Measurements from ENCODE around the gene PIANP.
"Not testable (repeated sequence)": the region's sequence is repeated elsewhere in the genome, so short reads cannot be mapped to it uniquely, and the experiment has no call there.

The PIANP gene, protein sequence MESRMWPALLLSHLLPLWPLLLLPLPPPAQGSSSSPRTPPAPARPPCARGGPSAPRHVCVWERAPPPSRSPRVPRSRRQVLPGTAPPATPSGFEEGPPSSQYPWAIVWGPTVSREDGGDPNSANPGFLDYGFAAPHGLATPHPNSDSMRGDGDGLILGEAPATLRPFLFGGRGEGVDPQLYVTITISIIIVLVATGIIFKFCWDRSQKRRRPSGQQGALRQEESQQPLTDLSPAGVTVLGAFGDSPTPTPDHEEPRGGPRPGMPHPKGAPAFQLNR

DNA sequence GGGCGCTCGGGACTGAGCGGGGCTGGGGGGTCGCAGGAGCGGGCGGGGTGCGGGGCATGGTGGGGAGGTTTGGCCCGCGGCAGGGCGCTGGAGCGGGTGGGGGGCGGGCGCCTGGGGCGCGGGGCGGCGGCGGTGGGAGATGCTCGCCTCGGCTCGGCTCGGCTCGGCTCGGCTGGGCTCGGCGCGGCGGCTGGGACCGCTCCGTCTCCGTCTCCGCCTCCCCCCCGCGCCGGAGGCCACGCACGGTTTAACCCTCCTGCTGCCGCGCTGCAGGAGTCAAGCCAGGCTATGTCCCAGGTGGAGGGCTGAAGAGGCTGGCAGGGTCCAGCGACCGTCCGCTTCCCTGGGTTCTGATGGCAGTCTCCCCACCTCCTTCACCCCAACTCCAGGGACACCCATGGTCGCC is at the start of gene PIANP:
PIANP (minus strand) TSS at position 170 of the 406 bp plus-strand sequence. CDS start 2,754 bp downstream, outside the sequence.
- no peak for DNase-seq

DNA sequence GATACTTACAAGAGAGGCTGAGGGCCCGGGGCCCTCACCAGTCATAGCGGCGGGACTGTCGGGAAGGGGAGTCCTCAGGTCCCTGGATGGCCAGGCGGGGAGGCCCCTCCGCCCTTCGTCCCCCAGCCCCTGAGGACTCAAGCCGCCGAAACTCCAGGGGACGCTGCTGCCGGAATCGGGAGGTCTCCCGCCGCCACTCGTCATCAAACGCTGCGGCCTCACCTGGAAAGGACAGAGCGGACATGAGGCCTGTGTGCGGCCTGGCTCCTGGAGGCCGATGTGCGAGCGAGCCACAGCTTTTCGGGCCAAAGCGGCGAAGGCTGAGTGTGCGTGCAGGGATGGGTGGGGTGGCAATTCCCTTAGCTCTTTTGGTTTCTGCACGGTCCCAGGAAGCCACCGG is 48.1 kb upstream of the PIANP start:
- no peak for DNase-seq

DNA sequence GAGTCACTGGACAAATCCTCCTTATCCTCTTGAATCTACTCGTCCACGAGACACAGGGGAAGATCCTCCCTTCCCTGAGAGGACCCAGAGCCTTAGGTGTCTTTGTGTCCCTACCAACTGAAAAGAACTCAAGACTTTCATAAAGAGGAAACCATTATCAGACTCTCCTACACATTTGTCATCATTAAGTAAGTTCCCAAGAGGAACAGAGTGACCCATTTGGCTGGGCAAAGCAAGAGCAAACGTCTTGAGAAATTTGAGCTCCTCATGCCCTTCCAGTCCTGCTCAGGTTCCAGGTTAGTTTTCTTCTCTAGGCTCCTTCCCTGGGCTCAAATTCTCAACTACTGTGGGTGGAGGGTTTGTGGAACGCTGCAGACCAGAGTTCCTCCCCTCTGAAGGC is 46.6 kb upstream of the PIANP start:
- no peak for DNase-seq

DNA sequence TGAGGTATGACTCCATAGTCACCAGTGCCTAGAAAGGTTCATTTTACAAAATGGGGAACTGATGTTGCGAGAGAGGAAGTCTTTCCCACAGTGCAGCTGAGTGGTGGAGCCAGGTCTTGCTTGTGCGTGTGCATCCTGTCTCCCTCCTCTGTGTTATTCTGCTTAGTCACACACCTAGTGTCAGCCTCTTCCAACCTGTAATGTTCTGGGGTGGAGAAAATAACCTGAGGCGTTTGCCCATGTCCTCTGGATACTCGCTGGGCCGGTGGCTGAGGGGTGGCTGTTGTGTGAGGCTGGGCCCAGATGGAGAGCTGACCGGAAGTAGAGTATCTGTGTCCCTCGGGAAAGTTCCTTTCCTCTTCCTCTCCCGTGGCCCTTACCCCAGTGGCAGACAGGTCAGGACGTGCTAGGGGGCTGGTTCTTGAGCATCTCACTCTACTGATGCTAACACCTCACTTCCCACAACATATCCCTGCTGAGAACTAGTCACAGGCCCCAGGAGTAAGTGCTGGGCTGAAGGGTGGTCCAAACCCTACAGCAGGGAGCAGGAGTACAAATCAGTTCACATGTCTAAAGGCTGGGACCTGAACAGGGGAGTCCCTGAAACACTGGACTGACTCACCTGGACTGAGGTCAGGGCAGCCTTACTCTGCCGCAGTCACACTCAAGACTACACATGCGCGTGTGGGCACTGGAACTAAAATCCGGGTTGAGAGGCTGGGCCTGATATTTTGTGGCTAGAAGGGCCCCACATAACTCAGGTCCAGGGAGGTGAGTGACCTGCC is 45.3 kb upstream of the PIANP start:
- peak; percentile 74 for DNase-seq

DNA sequence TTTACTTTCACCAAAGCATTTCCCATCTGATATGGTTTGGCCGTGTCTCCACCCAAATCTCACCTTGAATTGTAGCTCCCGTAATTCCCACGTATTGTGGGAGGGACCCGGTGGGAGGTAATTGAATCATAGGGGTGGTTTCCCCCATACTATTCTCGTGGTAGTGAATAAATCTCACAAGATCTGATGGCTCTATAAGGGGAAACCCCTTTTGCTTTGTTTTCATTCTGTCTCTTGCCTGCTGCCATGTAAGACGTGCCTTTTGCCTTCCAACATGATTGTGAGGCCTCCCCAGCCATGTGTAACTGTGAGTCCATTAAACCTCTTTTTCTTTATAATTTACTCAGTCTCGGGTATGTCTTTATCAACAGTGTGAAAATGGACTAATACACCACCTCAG is 42.7 kb upstream of the PIANP start:
- DNase-seq, result not testable (repeated sequence)

DNA sequence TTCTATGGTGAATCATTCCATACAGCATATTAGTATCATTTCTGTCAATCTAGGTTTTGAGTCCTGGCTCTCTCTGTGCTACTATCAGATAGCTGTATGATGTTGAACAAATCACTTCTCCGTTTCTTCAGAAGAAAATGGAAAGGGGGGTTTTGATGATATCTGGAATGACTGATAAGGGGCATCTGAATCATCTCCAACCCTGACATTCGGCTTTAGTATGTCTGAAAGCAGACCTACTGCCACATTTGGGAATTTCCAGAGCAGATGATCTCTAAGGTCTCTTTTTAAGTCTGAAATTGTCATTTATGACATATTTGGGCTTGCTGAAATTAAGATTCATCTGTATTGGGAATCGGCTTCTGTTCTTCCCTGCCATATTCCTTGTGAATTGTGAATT is 42.2 kb upstream of the PIANP start:
- DNase-seq, result no peak

DNA sequence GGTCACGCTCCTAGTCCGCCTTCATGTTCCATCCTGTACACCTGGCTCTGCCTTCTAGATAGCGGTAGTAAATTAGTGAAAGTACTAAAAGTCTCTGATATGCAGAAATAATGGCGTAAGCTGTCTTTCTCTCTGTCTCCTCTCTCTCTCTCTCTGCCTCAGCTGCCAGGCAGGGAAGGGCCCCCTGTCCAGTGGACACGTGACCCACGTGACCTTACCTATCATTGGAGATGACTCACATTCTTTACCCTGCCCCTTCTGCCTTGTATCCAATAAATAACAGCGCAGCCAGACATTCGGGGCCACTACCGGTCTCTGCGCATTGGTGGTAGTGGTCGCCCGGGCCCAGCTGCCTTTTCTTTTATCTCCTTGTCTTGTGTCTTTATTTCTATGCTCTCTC is 41.5 kb upstream of the PIANP start:
- not testable (repeated sequence) for DNase-seq

DNA sequence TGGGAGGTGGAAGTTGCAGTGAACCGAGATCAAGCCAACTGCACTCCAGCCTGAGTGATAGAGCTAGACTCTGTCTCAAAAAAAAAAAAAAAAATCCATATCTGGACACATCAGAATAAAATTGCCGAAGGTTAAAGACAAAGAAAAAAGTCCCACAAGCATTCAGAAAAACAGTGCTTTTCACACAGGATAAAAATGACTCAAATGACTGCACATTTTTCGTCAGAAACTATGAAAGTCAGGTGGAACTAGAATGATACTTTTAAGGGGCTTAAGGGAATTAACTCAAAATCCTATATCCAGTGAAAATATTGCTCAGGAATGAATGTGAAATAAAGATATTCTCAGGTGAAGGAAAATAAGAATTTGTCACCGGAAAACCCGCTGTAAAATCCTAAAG is 36.1 kb upstream of the PIANP start:
- no peak for DNase-seq

DNA sequence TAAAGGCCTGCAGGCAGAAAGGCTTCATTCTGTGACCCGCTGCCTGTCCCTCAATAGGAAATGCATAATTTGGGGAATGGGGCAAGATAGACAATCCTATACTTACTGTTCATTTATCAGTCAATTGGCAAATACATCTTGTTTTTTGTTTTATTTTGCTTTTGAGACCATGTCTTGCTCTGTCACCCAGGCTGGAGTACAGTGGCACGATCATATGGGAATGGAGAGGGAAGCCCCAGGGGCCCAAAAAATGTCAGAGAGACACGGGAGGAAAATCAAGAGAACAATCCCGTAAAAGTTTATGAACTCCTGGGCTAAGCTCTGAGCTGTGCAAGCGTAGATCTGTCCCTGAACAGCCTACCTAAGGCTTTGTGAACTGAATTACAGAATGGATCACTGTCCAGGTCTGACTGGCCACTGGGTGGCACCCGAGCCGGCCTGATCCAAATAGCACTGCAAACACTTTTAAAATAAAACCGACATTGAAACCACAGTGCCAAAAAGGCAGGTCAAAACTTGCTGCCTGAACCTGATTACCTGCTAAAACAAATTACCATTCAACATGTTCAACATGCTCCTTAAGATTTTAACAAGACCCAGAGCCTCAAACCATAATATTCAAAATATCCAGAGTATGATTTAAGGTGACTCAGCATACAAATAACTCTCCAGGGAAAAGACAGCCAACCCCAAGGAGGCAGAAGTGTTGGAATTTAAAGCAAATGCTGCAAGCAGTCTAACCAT is 35.0 kb upstream of the PIANP start:
- peak; percentile 79 for DNase-seq

DNA sequence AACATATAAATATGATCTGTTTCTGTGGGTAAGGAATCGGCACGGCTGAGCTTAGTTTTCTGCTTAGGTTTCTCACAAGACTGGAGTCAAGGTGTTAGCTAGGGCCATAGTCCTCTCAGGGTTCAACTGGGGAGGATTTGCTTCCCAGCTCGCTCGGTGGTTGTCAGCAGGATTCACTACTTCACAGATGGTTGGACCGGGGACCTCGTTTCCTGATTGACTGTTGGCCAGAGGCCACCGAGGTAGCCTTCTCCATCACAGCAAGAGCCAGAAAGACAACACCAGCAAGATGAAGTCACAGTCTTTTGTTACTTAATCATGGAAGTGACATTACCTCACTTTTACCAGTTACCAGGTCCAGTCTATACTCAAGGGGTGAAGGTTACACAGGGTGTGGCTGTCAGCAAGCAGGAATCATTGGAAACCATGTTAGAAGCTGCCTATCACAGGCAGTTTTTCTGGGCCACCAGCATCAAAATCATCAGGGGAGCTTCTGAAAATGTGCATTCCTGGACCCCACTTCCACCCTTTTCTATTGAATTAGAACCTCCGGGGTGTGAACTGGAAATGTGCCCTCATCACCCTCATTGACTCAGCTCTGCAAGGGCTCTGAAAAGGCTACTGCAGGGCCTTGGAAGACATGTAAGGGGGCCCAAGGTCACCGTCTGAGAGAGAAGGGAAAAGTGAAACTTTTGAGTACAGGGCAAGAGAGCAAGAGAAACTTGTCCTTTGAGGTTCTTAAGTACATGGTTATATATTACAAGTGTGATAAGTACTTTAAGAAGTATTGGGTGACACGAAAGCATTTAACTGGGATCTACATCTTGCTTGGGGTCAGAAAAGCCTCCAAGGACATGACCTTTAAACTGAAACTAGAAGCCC is 34.1 kb upstream of the PIANP start:
- no peak for DNase-seq

DNA sequence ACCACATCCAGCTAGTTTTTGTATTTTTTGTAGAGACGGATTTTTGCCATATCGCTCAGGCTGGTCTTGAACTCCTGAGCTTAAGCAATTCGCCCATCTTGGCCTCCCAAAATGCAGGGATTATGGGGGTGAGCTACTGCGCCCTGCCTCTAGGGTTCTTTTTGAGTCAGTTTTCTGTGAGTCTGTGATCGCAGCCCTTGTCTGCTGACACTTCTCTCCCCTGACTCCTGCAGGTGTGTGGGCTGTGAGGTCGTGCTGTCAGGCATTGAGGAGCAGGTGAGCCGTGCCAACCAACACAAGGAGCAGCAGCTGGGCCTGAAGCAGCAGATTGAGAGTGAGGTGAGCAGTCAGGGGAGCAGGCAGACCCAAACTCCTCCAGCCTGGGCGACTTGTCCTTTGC is 29.6 kb upstream of the PIANP start:
- no peak for DNase-seq

DNA sequence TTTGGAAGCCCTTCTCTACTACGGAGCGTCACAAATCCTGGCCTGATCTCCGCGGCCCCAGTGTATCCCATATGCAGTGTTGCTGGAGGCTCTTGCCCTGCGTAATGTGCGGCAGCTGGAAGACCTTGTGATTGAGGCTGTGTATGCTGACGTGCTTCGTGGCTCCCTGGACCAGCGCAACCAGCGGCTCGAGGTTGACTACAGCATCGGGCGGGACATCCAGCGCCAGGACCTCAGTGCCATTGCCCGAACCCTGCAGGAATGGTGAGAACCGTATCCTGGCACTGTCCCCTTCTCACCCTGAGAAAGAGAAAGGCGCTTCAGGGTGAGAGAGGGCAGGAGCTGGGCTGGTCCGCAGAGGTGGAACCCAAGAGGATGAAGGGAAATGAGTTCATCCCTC is 28.6 kb upstream of the PIANP start:
- DNase-seq, result no peak

DNA sequence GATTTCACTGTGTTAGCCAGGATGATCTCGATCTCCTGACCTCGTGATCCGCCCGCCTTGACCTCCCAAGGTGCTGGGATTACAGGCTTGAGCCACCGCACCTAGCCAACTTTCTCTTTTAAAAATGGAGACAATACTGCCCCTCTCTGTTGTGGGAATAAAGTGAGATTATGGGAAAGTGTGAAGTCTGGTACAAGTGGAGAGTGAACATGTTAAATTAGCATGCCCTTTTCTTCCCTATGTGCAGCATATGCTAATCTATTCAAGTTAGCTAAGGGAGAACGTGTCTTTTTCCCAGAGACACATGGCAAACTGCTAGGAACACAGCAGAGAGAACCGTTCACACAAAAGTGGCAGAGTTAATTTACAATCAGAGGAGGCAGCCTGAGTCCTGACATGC is 24.7 kb upstream of the PIANP start:
- no peak for DNase-seq

DNA sequence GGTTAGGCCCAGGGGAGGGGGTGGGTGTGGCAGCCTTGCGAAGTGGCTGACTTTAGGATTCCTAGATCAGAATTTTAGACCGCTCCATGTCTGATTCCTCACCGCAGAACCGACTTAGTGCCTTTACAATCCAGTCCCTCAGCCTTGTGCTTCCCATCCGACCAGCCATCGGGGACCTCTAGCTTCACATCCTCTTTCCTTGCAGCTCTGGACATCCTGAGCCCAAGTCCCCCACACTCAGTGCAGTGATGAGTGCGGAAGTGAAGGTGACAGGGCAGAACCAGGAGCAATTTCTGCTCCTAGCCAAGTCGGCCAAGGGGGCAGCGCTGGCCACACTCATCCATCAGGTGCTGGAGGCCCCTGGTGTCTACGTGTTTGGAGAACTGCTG is 23.8 kb upstream of the PIANP start:
- peak; percentile 64 for DNase-seq

DNA sequence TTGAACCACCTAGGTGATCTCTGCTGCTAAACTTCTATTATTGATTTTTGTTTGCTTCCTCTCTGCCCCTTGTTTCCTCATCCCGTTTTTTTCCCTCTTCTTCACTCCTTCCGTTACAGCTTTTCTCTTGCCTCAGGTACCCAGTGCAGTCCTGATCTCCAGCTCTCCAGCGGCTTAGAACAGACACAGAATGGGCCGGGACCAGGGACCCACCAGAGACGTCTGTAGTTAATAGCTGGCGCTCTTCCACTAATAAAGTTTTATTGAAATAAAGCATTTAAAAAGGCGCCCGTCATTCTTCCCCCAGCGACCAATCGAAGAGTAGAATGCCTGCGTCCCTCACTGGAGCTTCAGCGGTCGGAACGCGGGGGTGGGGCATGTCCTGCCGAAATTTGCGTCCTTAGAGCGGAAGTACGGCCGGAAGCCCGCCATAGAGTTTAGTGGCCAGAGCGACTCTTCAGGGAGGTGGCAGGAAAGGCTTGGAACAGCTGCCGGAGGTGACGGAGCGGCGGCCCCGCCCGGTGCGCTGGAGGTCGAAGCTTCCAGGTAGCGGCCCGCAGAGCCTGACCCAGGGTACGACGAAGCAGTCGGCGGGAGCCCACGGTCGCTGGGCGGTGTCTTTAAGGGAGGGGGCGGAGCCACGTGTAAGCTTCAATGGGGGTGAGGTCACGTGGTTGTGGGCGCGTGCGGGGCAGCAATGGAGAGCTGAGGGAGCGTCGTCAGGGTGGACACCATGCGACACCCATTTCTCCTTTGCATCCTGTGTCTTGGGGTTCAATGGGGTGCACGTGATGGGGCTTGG is 23.2 kb upstream of the PIANP start, which contains the start of gene COPS7A:
COPS7A (plus strand) TSS at position 440 of the 802 bp plus-strand sequence. CDS start 611 bp downstream, outside the sequence.
- DNase-seq, result peak; percentile 100

DNA sequence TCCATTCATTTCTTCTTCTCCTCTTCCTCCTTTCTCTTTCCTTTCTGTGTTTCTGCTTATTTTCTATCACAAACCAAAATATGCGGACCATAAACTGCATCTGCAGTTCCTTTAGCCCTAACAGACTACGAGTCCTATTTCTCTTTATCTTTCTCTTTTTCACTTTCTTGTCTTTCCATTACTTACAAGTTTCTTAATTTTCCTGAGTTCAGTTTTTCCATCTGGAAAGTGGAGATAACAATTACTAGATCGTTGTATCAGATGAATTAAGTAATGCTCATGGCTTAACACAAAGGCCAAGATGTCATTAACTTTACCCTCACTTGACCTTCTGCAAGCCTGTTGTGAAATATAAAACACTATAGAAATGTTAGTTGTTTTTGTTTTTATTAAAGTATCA is 22.2 kb upstream of the PIANP start:
- DNase-seq, result peak; percentile 68

DNA sequence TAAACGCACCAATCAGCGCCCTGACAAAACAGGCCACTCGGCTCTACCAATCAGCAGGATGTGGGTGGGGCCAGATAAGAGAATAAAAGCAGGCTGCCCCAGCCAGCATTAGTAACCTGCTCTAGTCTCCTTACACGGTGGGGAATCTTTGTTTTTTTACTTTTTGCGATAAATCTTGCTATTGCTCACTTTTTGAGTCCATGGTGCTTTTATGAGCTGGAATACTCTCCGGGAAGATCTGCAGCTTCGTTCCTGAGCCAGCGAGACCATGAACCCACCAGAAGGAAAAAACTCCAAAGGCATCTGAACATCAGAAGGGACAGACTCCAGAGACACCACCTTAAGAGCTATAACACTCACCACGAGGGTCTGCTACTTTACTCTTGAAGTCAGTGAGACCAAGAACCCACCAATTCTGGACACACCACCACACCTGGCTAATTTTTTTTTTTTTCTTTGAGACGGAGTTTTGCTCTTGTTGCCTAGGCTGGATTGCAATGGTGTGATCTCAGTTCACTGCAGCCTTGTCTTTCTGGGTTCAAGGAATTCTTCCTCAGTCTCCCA is 16.3 kb upstream of the PIANP start:
- no peak for DNase-seq

DNA sequence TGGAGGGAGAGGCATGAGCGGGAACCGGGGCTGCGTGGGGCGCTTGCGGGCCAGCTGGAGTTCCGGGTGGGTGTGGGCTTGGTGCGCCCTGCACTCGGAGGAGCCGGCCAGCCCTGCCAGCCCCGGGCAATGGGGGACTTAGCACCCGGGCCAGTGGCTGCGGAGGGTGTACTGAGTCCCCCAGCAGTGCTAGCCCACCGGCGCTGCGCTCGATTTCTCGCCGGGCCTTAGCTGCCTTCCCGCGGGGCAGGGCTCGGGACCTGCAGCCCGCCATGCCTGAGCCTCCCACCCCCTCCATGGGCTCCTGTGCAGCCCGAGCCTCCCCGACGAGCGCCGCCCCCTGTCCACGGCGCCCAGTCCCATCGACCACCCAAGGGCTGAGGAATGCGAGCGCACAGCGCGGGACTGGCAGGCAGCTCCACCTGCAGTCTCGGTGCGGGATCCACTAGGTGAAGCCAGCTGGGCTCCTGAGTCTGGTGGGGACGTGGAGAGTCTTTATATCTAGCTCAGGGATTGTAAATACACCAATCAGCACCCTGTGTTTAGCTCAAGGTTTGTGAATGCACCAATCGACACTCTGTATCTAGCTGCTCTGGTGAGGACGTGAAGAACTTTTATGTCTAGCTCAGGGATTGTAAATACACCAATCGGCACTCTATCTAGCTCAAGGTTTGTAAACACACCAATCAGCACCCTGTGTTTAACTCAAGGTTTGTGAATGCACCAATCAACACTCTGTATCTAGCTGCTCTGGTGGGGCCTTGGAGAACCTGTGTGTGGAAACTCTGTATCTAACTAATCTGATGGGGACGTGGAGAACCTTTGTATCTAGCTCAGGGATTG is 15.6 kb upstream of the PIANP start:
- not testable (repeated sequence) for DNase-seq

DNA sequence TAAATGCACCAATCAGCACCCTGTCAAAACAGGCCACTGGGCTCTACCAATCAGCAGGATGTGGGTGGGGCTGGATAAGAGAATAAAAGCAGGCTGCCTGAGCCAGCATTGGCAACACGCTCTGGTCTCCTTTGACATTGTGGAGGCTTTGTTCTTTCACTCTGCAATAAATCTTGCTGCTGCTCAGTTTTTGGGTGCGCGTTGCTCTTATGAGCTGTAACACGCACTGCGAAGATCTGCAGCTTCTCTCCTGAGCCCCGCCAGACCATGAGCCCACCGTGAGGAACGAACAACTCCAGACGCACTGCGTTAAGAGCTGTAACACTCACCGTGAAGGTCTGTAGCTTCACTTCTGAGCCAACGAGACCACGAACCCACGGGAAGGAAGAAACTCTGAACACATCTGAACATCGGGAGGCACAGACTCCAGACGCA is 8.4 kb upstream of the PIANP start:
- no peak for DNase-seq

DNA sequence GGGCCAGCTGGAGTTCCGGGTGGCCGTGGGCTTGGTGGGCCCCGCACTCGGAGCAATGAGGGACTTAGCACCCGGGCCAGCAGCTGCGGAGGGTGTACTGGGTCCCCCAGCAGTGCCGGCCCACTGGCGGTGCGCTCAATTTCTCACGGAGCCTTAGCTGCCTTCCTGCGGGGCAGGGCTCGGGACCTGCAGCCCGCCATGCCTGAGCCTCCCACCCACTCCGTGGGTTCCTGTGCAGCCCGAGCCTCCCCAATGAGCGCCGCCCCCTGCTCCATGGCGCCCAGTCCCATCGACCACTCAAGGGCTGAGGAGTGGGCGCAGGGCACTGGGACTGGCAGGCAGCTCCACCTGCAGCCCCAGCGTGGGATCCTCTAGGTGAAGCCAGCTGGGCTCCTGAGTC is 7.7 kb upstream of the PIANP start:
- DNase-seq, result not testable (repeated sequence)

Data from hematopoietic multipotent progenitor cell treated with erythropoietin and hydrocortisone succinate and interleukin-3 and kit ligand, for 6 days (in vitro differentiated cells).